HL-60/S4 treated with phorbol 12-myristate 13-acetate at 8.2 ng/mL for 4 days and 3 days (cell line): ENCODE measurements around the gene PKHD1.
"Not testable (repeated sequence)": the region's sequence is repeated elsewhere in the genome, so short reads cannot be mapped to it uniquely, and the experiment has no call there.

ENCODE experiments used
- in situ Hi-C: fragments of 300-500 bp; cut with MboI; formaldehyde crosslinking; loops from 2 replicates; pipeline ENCODE4 v1.15.0; 2022; ENCODE audit warnings: low sequenced_read_pairs

Gene PKHD1

GRCh38 chr6:51936531-51937290, 150.7 kb downstream of the PKHD1 start:
- in situ Hi-C loops, result no loop called here

- in situ Hi-C loops, result no loop called here
Measured at GRCh38 chr6:51934098-51934497, 153.3 kb downstream of the PKHD1 start.

- in situ Hi-C loops, result no loop called here
Measured at GRCh38 chr6:51932956-51933355, 154.5 kb downstream of the PKHD1 start.

GRCh38 chr6:51930602-51931001, 156.8 kb downstream of the PKHD1 start:
- in situ Hi-C loops, result no loop called here

- in situ Hi-C loops, result no loop called here
Measured at GRCh38 chr6:51929934-51930574, 157.4 kb downstream of the PKHD1 start.

GRCh38 chr6:51928320-51928719, 159.1 kb downstream of the PKHD1 start:
- in situ Hi-C loops, result no loop called here

- in situ Hi-C loops, result no loop called here
Measured at GRCh38 chr6:51927450-51927849, 160.0 kb downstream of the PKHD1 start.

- in situ Hi-C loops, result no loop called here
Measured at GRCh38 chr6:51926125-51926524, 161.3 kb downstream of the PKHD1 start.

GRCh38 chr6:51922479-51922878, 164.9 kb downstream of the PKHD1 start:
- in situ Hi-C loops, result not testable (repeated sequence)

GRCh38 chr6:51918347-51918746, 169.1 kb downstream of the PKHD1 start:
- in situ Hi-C loops, result not testable (repeated sequence)

GRCh38 chr6:51915098-51915497, 172.3 kb downstream of the PKHD1 start:
- in situ Hi-C loops, result no loop called here

GRCh38 chr6:51913265-51913664, 174.1 kb downstream of the PKHD1 start:
- in situ Hi-C loops, result no loop called here

- in situ Hi-C loops, result no loop called here
Measured at GRCh38 chr6:51910851-51911250, 176.6 kb downstream of the PKHD1 start.

- in situ Hi-C loops, result no loop called here
Measured at GRCh38 chr6:51908243-51908642, 179.2 kb downstream of the PKHD1 start.

GRCh38 chr6:51901766-51902764, 185.3 kb downstream of the PKHD1 start:
- in situ Hi-C loops, result no loop called here

GRCh38 chr6:51893366-51893765, 194.0 kb downstream of the PKHD1 start:
- in situ Hi-C loops, result no loop called here

GRCh38 chr6:51892750-51893149, 194.7 kb downstream of the PKHD1 start:
- in situ Hi-C loops, result no loop called here

- in situ Hi-C loops, result no loop called here
Measured at GRCh38 chr6:51892339-51892738, 195.1 kb downstream of the PKHD1 start.

- in situ Hi-C loops, result no loop called here
Measured at GRCh38 chr6:51891784-51892183, 195.6 kb downstream of the PKHD1 start.

- in situ Hi-C loops, result no loop called here
Measured at GRCh38 chr6:51887859-51888258, 199.6 kb downstream of the PKHD1 start.

- in situ Hi-C loops, result no loop called here
Measured at GRCh38 chr6:51885957-51886356, 201.5 kb downstream of the PKHD1 start.
